H1 (cell line): ENCODE data around the gene INTS1.

Source experiments
- CBX5 ChIP-seq: fragments of 300-800, 300-1000 bp; sonication (generic); IDR thresholded peaks from 2 replicates; pipeline ENCODE4 v1.7.1; 2016; ENCODE audit warnings: antibody characterized with exemption, low read length, low read depth
- CHD2 ChIP-seq: IDR thresholded peaks from 2 replicates; pipeline ENCODE4 v1.6.1; 2012; ENCODE audit warnings: low read length, improper control_type of control experiment
- EZH2 ChIP-seq: fragments of 200-600 bp; sonication (generic); IDR thresholded peaks from 2 replicates; pipeline ENCODE4 v1.7.1; 2012; ENCODE audit warnings: low read depth, mild to moderate bottlenecking, moderate library complexity, low read length, inconsistent platforms; ENCODE audit not compliant: severe bottlenecking
- FOSL1 ChIP-seq: IDR thresholded peaks from 2 replicates; pipeline ENCODE4 v1.6.1; 2011; ENCODE audit warnings: mild to moderate bottlenecking, low read depth, low read length, moderate library complexity; ENCODE audit not compliant: insufficient read depth
- NRF1 ChIP-seq: IDR thresholded peaks from 2 replicates; pipeline ENCODE4 v1.6.1; 2011; ENCODE audit warnings: mild to moderate bottlenecking, low read depth, low read length, improper control_type of control experiment
- POLR2A ChIP-seq, 2 experiments: IDR thresholded peaks; 1 replicate in 1 of 2; 2 replicates in 1 of 2; pipeline ENCODE4 v1.6.1; 2011; ENCODE audit warnings: low read depth in 2 of 2, low read length in 2 of 2, mild to moderate bottlenecking in 2 of 2; ENCODE audit errors: control extremely low read depth in 1 of 2
- POLR2AphosphoS5 ChIP-seq: IDR thresholded peaks from 2 replicates; pipeline ENCODE4 v1.6.1; 2011; ENCODE audit warnings: low read depth, low read length
- RAD21 ChIP-seq, 2 experiments: IDR thresholded peaks in 1 of 2; conservative IDR thresholded peaks in 1 of 2; 2 replicates each; pipeline ENCODE4 v1.6.1; 2011; ENCODE audit warnings: low read depth in 2 of 2, low read length in 2 of 2, improper control_type of control experiment in 1 of 2, inconsistent platforms in 1 of 2, mild to moderate bottlenecking in 1 of 2, moderate library complexity in 1 of 2
- SIX5 ChIP-seq: IDR thresholded peaks from 2 replicates; pipeline ENCODE4 v1.6.1; 2011; ENCODE audit warnings: mild to moderate bottlenecking, low read depth, low read length
- TF ChIP-seq, protein P1 (sequence below), 3 experiments: IDR thresholded peaks; 1 replicate in 2 of 3; 2 replicates in 1 of 3; pipeline versions ENCODE4 v1.5.1 to v1.6.1; 2011; ENCODE audit warnings: low read length in 3 of 3, mild to moderate bottlenecking in 3 of 3, inconsistent platforms in 2 of 3, low read depth in 1 of 3, moderate library complexity in 1 of 3; ENCODE audit not compliant: insufficient read depth in 1 of 3; ENCODE audit errors: control extremely low read depth in 1 of 3
- TF ChIP-seq, protein P2 (sequence below): IDR thresholded peaks from 2 replicates; pipeline ENCODE4 v1.6.1; 2012; ENCODE audit warnings: inconsistent platforms

DNA sequence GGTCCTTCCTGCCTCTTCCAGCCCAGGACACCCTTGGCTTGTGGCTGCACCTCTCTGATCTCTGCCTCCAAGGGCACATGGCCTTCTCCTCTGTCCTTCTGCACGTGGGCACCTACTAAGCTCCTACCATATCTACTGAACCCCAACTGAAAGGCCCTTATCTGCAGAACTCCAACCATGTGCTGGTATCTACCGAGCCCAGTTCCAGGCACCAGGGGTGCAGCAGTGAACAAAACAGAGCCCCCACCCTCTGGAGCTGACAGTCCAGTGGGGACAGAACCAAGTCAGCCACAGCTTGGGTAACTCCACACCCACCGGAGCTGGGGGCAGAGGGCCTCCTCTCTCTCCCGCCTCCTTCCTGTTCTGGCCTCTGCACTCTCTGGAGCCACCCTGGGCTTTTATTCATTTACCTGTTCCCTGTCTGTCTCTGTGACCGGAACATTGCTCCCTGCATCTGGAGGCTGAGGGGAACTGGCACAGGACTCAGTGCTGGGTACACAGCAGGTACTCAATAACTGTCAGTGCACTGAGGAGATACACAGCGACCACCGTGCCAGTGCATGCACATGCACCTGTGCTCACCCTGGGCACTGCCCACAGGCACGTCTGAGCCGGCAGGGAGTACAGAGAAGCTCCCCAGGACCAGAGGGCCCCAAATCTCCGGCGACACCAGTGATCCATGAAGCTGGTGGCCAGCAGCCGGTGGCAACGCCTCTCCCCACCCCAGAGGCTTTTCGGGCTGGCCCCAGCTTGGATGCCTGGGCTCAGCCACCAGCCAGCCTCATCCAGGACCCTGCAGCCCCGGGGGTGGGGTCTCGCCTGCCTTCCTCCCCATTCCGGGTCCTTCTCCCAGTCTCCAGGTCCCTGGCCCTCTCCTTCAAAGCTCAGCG is 46.9 kb downstream of the INTS1 start:
- TF ChIP-seq, protein P1, sequence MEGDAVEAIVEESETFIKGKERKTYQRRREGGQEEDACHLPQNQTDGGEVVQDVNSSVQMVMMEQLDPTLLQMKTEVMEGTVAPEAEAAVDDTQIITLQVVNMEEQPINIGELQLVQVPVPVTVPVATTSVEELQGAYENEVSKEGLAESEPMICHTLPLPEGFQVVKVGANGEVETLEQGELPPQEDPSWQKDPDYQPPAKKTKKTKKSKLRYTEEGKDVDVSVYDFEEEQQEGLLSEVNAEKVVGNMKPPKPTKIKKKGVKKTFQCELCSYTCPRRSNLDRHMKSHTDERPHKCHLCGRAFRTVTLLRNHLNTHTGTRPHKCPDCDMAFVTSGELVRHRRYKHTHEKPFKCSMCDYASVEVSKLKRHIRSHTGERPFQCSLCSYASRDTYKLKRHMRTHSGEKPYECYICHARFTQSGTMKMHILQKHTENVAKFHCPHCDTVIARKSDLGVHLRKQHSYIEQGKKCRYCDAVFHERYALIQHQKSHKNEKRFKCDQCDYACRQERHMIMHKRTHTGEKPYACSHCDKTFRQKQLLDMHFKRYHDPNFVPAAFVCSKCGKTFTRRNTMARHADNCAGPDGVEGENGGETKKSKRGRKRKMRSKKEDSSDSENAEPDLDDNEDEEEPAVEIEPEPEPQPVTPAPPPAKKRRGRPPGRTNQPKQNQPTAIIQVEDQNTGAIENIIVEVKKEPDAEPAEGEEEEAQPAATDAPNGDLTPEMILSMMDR (IDR thresholded peaks at IDR 0.05; ENCODE audit: control extremely low read depth in 1 of 3, insufficient read depth in 1 of 3, low read depth in 1 of 3, low read length in 3 of 3), result no peak
- TF ChIP-seq RAD21 (IDR thresholded peaks at IDR 0.05 in 1 of 2, conservative IDR thresholded peaks at IDR 0.05 in 1 of 2; ENCODE audit: low read depth in 2 of 2, low read length in 2 of 2) (no peak), EZH2 (no peak), SIX5 (no peak), CHD2 (no peak), POLR2AphosphoS5 (no peak), POLR2A (IDR thresholded peaks at IDR 0.05; ENCODE audit: control extremely low read depth in 1 of 2, low read depth in 2 of 2, low read length in 2 of 2) (no peak), FOSL1 (no peak), NRF1 (no peak), CBX5 (no peak)
- TF ChIP-seq, protein P2, sequence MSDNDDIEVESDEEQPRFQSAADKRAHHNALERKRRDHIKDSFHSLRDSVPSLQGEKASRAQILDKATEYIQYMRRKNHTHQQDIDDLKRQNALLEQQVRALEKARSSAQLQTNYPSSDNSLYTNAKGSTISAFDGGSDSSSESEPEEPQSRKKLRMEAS, result no peak
